Frontal cortex (tissue), 4 donors: ENCODE measurements around the gene SLC5A5. TPM values are rescaled to one million over a fixed set of nuclear protein-coding genes. Genes with fewer than 3 reads are reported as not detected.

Experiments used
- DNase-seq, 2 donors: peaks; one replicate each; pipeline ENCODE4 v3.0.0; 2012; ENCODE audit warnings: low spot score in 2 of 2
- FAIRE-seq: peaks from 2 replicates; lab custom pipeline; 2012; peaks lifted over from hg19 to GRCh38; lab: Jason Lieb, UNC
- total RNA-seq: library from RNA; depleted of rRNA; stranded (reverse); fragments of >200 nt; gene quantifications from one replicate; pipeline ENCODE4 v1.2.3, GENCODE V29; 2014
- donor health status: control.
- donor health status: control.
- donor health status: control.

Gene SLC5A5
- total RNA-seq, 1 donor from 2014 or later: 2.9 TPM

DNA sequence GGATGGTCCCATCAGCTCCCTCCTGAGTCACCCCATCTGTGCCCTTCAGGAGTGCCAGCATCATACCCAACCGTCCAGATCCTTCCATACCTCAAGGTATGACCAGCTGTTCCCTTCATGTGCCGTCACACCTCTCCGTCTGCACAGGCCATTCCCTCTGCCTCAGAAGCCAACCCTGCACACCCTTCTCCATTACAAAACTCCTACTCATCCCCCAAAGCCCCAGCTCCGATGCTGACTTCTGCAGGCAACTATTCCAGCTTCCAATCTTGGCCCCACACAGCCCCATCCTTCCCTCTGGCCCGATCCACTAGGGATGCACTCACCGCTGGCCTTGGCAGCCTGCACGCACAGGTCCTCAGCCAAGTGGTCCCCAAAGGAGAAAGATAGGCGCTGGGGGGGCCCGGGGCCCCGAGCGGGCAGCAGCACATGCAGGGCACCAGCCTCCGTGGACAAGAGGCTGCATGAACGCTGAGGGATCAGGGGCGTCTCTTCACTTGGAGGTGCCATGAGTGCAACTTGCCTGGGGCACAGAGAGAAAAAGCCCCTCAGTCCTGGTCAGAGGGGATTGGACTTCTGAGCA lies 27.7 kb upstream of the SLC5A5 start:
- FAIRE-seq (no peak), DNase-seq (no peak)

- DNase-seq: no peak
- FAIRE-seq: no peak
Observed at GRCh38 chr19:17846146-17846545, 25.6 kb upstream of the SLC5A5 start.

DNA sequence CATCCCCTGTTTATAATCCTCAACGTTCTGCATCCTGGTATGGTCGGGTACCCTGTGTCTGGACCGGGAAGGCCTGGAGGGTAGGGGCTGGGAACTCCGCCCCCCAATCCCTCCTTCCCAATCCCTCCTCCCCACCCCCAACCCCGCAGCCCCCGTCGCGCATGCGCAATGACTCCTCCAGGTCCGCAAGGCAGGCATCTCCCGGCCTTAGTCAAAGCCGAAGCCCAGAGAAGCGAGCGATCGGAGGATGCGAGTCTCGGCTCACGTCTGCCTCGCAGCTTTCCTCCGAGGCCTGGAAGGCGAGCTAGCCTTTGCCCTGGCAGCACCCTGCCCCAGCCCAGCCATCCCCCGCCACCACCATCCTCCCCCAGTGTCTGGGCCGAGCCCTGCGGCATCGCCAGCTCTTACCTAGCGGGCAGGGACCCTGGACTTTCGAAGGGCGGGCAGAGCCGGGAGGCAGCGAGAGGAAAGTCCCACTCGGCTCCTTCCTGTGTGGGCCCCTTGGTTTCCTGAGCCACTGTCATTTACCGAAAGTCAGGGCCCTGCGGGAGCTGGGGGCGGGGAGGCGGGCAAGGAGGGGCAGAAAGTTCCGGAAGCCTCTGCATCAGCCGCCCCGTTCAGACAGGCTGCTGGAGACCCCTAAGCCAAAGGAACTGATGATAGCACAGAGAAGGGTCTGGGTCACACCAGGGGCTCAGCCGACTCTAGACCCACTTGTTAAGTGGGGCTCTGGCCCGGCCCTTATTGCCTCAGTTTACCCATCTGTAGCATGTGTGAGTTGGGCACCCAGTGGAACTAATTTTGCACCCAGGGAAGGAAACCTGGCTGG lies 24.0 kb upstream of the SLC5A5 start, which contains the start of gene JAK3:
JAK3 (minus strand) TSS at position 445 of the 829 bp plus-strand sequence. CDS start 3,565 bp downstream, outside the sequence.
- DNase-seq (peak in 1 of 2 donors; percentile 71), FAIRE-seq (no peak)

DNA sequence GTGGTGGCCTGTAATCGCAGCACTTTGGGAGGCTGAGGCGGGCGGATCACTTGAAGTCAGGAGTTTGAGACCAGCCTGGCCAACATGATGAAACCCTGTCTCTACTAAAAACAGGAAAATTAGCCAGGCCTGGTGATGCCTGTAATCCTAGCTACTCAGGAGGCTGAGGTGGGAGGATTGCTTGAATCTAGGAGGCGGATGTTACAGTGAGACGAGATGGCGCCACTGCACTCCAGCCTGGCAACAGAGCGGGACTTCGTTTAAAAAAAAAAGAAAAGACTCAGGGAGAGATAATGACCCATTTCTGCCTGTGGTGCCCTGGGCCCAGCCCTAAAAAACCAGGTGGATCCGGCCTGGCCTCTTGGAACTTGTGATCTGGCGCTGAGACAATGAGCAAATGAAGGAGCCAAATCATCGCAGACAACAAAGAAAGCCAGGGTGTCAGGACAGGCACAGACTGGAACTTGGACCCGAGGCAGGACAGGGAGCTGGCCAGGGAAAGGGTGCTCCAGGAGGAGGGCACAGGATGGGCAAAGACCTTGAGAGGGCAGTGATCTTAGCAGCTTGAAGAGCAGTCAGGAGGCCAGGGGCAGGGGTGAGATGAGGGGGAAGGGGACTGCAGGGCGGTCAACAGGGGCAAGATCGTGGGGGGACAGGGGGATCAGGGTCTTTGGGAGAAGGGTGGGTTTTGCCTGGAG lies 23.0 kb upstream of the SLC5A5 start:
- no peak for DNase-seq
- FAIRE-seq: no peak

DNA sequence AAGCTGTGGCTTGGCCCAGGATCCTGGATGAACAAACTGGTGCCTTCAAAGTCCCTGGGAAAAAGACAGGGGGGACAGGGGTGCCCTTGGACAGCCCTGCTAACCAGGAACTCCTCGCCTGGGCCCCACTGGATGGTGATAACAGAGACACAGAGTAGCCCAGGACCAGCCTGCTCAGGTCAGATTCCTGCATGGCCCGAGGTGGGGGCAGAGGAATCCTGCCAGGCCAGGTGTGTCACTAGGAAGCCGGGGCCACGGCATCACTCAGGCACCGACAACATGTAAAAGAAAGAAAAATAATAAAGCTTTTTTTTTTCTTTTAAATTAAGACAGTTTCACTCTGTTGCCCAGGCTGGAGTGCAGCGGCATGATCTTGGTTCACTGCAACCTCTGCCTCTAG lies 17.7 kb upstream of the SLC5A5 start:
- DNase-seq (no peak), FAIRE-seq (no peak)

DNA sequence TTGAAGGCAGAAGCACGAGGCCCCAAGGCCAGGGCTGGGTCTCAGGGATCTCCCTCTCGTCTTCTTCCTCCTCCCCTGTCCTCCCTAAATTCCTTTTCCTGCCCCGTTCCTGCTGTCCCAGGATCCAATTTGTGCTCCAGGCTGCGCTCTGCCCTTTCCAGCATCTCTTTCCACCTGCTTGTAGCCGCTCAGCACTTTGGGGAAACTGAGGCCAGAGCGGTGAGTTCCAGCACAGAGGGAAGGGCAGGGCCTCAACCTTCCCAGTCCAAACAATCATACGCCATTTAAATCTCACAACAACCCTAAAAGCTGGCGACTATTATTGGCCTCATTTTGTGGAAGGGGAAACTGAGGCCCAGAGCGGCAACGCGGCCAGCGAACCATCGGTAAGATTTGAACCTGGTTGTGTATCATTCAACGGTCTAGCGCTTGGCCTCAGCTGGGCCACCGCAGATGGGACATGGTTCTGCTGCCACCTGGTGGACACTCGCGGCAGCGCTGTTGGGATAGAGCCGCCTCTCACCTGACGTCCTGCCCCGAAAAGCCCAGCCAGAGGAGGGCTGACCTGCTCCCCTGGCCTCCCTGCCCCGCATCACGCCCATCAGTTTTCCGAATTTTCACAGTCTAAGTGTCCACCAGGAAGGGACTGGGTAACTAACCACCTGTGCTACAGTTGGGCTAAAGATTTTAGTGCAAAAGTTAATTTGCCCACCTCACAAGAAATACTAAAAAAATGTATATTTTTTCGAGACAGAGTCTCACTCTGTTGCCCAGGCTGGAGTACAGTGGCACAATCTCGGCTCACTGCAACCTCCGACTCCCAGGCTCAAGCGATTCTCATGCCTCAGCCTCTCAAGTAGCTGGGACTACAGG lies 16.2 kb upstream of the SLC5A5 start:
- FAIRE-seq (no peak), DNase-seq (peak; percentile 68 to 85)

DNA sequence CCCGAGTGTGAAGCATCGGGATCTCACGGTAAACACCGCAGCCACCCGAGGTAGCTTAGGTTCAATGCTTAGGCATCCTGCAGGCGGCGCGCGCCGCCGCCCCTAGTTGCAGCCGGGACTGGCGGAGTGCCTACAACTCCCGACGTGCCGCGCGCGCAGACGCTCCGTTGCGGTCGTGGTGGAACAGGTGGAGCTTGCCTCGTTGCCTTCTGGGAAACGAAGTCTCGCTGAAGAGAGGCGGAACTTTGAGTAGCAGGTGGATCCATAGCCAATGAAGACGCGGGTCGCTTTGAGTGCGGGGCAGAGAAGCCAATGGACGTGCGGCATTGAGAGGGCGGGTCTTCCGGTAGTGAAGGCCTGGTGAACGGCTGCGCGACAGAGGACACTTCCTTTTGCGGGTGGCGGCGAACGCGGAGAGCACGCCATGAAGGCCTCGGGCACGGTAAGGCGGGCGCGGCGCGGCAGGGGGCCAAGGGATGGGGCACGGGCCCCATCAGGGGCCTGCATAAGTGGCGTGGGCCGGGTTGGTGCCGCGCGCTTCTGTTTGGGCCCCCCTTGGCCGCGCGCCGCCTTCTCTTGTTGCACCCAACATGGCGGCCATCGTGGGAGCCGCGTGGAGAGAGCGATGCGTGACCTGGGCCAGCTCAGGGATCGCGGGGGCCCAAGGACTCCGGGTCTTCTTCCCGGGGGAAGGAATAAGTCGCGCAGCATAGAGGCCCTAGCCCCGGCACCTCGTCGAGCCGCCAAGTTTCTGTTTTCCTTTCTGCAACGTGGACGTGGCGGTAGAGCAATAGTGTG lies 12.0 kb upstream of the SLC5A5 start, which contains the start of gene RPL18A:
RPL18A (plus strand) TSS at position 378 of the 798 bp plus-strand sequence; CDS start at position 425, 47 bp downstream.
- peak; percentile 97 to 98 for DNase-seq
- peak; percentile 92 for FAIRE-seq

DNA sequence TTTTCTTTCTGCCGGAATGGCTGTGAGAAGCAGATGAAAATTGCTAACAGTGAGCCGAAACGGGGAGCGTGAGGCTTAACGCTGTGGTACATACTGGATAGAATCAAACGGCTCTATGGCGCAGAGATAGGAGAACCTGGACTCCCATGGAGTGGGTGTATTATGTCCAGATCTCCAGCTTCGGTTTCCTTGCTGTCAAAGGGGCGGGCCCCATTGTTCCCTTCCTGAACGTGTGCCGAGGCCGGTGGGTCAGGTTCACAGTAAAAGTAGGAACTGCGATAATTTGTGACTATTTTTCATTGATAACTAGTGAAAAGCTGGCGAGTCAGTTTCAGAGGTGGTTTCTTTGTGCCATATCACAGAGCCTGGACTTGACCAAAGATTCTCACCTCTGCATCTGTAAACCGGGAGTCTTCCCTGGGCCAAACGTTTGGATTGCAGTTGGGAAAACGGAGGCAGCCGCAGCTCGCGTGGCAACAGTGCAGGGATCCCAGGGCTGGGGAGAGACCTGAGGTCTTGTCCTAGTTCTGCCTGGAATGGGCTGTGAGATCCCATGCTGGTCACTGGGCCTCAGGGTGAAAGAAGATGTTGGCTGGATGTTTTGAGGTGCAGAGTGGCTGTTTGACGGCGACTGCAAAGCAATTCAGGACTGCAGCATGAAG lies 11.3 kb upstream of the SLC5A5 start:
- DNase-seq (no peak), FAIRE-seq (no peak)

- no peak for DNase-seq
- no peak for FAIRE-seq
Observed at GRCh38 chr19:17860993-17861360, 10.8 kb upstream of the SLC5A5 start.

- DNase-seq (no peak), FAIRE-seq (no peak)
Observed at GRCh38 chr19:17861542-17862402, 10.0 kb upstream of the SLC5A5 start.

- FAIRE-seq: no peak
- no peak for DNase-seq
Observed at GRCh38 chr19:17862711-17863519, 8.8 kb upstream of the SLC5A5 start.

DNA sequence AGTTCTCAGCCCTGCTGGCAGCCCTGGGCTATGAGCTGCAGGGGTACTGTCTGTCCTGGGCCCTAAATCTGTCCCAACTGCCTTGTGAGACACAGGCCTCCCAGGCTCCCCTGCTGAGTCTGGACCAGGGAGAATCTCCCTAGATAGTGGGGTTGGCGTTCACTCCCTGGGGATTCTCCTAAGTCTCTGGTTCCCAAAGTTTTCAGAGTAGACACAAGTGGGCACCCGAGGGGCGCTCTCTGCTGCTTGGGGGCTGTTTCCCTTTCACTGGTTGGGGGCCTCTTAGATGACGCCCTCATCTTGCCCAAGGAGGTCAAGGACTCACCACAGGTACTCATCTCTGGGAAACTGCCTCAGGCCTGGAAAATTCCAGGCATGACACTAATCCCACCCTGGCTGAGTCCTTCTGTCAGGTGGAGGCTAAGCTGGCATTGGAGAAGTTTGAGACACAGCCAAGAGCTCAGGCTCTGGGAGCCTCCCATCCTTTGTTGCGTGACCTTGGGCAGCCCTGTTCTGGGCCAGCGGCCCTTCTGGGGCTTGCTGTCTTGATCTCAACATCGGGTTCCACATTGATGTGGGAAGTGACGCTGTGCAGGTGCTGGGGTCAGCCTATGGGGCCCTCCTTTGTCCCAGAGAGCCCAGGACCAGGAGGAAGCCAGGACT lies 8.1 kb upstream of the SLC5A5 start:
- no peak for DNase-seq
- FAIRE-seq: no peak

GRCh38 chr19:17865364-17866311 lies 6.1 kb upstream of the SLC5A5 start:
- FAIRE-seq (no peak), DNase-seq (no peak)

GRCh38 chr19:17866312-17866963 lies 5.3 kb upstream of the SLC5A5 start:
- FAIRE-seq: no peak
- DNase-seq: no peak
